ENCODE data around the gene DUXA.

Gene DUXA

DNA sequence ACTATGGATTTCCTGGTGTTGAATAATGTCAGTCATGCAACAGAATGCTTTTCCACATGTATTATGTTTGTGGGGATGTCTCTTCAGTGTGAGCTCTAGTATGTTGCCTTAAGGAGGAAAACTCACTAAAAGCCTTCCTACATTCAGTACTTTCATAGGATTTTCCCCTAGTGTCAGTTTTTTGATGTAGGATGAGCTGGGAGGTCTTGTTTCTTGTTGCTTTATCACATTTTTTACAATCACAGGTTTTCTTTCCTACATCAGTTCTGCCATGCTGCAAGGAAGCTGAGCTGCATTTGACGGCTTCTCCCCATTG lies 56.0 kb downstream of the DUXA start:
- Histone ChIP-seq H3K4me3 (ENCODE audit: low read depth in 1 of 2, low read length in 2 of 2) (no peak overlapping the region), H3K36me3 (ENCODE audit: insufficient read depth, low read length) (no peaks in the 10 kb centered on the region), H3K9me3 (ENCODE audit: insufficient read depth, low read length, severe bottlenecking) (peaks cover 20% of the 10 kb centered on the region), H3K27me3 (ENCODE audit: insufficient read depth, low read length, poor library complexity) (no peaks in the 10 kb centered on the region), H2AFZ (ENCODE audit: low read depth, low read length) (no peak overlapping the region; the same call in 1 of the 2 replicates), H3K79me2 (ENCODE audit: insufficient read depth, low read length) (no peaks in the 10 kb centered on the region), H4K20me1 (ENCODE audit: insufficient read depth, low read length) (no peaks in the 10 kb centered on the region), H3K4me2 (ENCODE audit: insufficient read depth, low read length) (no peak overlapping the region), H3K27ac (ENCODE audit: low read length) (no peak overlapping the region), H3K4me1 (ENCODE audit: insufficient read depth, low read length) (no peaks in the 10 kb centered on the region), H3K9ac (ENCODE audit: low read depth, low read length) (no peak overlapping the region)
- DNase-seq (no peak), ATAC-seq (ENCODE audit: insufficient read depth, low read depth) (no peak)
- TF ChIP-seq, protein P1, sequence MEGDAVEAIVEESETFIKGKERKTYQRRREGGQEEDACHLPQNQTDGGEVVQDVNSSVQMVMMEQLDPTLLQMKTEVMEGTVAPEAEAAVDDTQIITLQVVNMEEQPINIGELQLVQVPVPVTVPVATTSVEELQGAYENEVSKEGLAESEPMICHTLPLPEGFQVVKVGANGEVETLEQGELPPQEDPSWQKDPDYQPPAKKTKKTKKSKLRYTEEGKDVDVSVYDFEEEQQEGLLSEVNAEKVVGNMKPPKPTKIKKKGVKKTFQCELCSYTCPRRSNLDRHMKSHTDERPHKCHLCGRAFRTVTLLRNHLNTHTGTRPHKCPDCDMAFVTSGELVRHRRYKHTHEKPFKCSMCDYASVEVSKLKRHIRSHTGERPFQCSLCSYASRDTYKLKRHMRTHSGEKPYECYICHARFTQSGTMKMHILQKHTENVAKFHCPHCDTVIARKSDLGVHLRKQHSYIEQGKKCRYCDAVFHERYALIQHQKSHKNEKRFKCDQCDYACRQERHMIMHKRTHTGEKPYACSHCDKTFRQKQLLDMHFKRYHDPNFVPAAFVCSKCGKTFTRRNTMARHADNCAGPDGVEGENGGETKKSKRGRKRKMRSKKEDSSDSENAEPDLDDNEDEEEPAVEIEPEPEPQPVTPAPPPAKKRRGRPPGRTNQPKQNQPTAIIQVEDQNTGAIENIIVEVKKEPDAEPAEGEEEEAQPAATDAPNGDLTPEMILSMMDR (IDR thresholded peaks at IDR 0.05; ENCODE audit: borderline replicate concordance, extremely low read depth, low read length, poor library complexity, severe bottlenecking), result no peak
- no peak for TF ChIP-seq EZH2 (IDR thresholded peaks at IDR 0.05; ENCODE audit: borderline replicate concordance, low read depth, low read length, severe bottlenecking)

DNA sequence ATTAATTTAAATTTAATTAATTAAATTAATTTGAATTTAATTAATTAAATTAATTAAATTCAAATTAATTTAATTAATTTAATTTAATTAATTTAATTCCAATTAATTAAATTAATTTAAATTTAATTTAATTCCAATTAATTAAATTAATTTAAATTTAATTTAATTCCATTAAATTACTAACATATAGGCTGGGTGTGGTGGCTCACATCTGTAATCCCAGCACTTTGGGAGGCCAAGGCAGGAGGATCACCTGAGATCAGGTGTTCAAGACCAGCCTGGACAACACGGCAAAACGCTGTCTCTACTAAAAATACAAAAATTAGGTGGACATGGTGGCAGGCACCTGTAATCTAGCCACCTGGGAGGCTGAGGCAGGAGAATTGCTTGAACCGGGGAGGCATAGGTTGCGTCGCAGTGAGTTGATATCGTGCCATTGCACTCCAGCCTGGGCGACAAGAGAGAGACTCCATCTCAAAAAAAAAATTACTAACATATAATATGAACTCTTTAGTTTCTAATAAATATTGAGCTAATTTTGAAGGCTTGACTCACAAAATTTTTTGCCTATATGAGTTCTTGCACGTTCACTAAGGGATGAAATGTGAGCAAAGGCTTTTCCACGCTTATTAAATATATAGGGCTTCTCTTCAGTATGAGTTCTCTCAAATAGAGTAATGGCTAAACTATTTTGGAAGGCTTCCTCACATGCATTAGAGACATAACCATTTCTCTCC lies 56.5 kb downstream of the DUXA start:
- ATAC-seq (ENCODE audit: insufficient read depth, low read depth) (no peak), DNase-seq (no peak)
- Histone ChIP-seq H3K79me2 (ENCODE audit: insufficient read depth, low read length) (no peaks in the 10 kb centered on the region), H3K4me2 (ENCODE audit: insufficient read depth, low read length) (no peak overlapping the region), H3K27me3 (ENCODE audit: insufficient read depth, low read length, poor library complexity) (no peaks in the 10 kb centered on the region), H3K4me3 (ENCODE audit: low read depth in 1 of 2, low read length in 2 of 2) (no peak overlapping the region), H3K9ac (ENCODE audit: low read depth, low read length) (no peak overlapping the region), H3K27ac (ENCODE audit: low read length) (no peak overlapping the region), H2AFZ (ENCODE audit: low read depth, low read length) (no peak overlapping the region; the same call in 1 of the 2 replicates), H4K20me1 (ENCODE audit: insufficient read depth, low read length) (no peaks in the 10 kb centered on the region), H3K4me1 (ENCODE audit: insufficient read depth, low read length) (no peaks in the 10 kb centered on the region), H3K36me3 (ENCODE audit: insufficient read depth, low read length) (no peaks in the 10 kb centered on the region), H3K9me3 (ENCODE audit: insufficient read depth, low read length, severe bottlenecking) (peaks cover 20% of the 10 kb centered on the region)
- no peak for TF ChIP-seq EZH2 (IDR thresholded peaks at IDR 0.05; ENCODE audit: borderline replicate concordance, low read depth, low read length, severe bottlenecking)
- TF ChIP-seq, protein P1 (IDR thresholded peaks at IDR 0.05; ENCODE audit: borderline replicate concordance, extremely low read depth, low read length, poor library complexity, severe bottlenecking), result no peak

DNA sequence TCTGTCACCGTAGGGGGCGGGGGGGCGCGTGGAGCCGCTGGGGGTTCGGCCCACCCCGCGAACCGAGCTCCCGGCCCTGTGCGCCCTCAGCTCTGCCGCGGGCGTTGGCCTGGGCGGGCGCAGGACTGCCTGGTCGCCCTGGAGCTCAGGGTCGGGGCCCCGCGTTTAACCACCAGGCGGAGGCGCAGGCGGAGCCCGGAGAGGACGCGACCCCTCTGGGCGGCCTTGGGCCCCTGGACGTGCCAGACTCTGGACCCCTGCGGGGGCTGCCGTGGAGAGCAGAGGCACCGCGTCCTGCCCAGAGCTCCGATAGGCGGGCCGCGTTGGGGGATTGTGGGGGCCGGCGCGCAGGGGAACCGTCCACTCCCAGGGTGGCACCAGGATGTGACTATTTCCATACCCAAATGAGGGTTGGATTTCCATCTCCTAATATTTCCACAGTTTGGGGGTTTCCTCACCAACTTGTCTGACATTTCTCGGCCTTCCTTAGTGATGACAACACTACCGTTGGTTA lies 60.5 kb downstream of the DUXA start:
- H3K27me3 ChIP-seq (ENCODE audit: insufficient read depth, low read length, poor library complexity), result no peaks in the 10 kb centered on the region
- ATAC-seq (ENCODE audit: insufficient read depth, low read depth) (no peak), DNase-seq (no peak)
- no peak overlapping the region for H3K4me2 ChIP-seq (ENCODE audit: insufficient read depth, low read length)
- no peak overlapping the region for H2AFZ ChIP-seq (ENCODE audit: low read depth, low read length)
- peaks cover 12% of the 10 kb centered on the region for H3K4me1 ChIP-seq (ENCODE audit: insufficient read depth, low read length)
- no peaks in the 10 kb centered on the region for H4K20me1 ChIP-seq (ENCODE audit: insufficient read depth, low read length)
- H3K9ac ChIP-seq (ENCODE audit: low read depth, low read length), result no peak overlapping the region
- H3K4me3 ChIP-seq (ENCODE audit: low read depth in 1 of 2, low read length in 2 of 2), result no peak overlapping the region
- peaks cover 12% of the 10 kb centered on the region for H3K9me3 ChIP-seq (ENCODE audit: insufficient read depth, low read length, severe bottlenecking)
- TF ChIP-seq EZH2 (IDR thresholded peaks at IDR 0.05; ENCODE audit: borderline replicate concordance, low read depth, low read length, severe bottlenecking), result no peak
- TF ChIP-seq, protein P1 (IDR thresholded peaks at IDR 0.05; ENCODE audit: borderline replicate concordance, extremely low read depth, low read length, poor library complexity, severe bottlenecking), result no peak
- no peak overlapping the region for H3K27ac ChIP-seq (ENCODE audit: low read length)
- no peaks in the 10 kb centered on the region for H3K36me3 ChIP-seq (ENCODE audit: insufficient read depth, low read length)
- no peaks in the 10 kb centered on the region for H3K79me2 ChIP-seq (ENCODE audit: insufficient read depth, low read length)
